ENCODE results near the gene NXN.
"Not testable (repeated sequence)": the region's sequence is repeated elsewhere in the genome, so short reads cannot be mapped to it uniquely, and the experiment has no call there.

NXN gene

DNA sequence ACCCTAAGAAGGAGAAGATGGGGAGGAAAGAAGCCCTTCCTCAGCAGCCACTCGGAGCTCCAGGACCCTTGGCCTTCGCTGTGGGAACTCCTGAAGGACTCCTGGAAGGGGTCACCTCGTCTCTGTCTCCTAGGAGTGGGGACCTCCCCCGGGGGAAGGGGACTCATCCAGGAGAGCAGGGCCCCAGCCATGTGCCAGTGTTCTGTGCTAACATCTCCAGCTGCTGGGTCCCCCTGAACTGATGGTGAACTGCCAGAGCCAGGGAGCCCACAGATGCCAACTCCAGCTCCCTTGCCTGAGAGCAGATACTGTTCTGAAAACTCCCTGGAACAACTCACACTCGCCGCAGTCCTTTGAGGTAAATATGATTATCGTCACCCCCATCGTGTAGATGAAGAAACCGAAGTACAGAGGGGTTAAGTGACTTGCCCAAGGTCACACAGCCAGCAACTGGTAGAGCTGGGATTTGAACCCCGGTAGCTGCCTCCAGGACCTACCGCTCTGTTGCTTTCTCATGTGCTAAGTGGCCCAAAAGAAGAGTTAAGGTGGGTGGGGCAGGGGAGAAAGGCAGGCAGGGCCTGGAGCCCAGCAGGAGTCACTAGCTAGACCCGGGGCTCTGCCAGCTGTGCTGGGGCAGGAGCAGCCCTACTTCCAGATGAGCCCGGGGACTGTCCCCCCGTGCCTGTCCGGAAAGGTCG, 27.9 kb upstream of the NXN start:
- no peak for DNase-seq (ENCODE audit: low spot score)

DNA sequence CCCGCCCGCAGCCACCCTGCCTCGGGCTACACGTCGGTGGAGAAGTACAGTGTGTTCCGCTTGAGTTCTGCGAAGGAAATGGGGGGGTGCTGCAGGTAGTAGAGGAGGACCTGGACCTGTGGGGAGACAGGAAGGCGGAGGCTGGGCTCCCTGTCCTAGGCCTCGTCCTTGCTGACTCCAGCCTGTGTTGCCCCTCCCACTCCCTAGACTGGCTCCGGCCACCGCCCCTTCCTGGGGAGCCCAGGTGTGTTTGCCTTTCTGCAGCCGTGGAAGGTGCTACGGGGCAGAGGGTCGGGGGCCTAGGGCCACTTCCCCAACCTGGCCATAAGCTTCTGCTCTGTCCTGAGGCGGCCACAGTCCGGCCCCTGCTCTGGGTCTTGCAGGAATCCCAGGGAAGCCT, 26.5 kb upstream of the NXN start:
- DNase-seq (ENCODE audit: low spot score) = no peak

DNA sequence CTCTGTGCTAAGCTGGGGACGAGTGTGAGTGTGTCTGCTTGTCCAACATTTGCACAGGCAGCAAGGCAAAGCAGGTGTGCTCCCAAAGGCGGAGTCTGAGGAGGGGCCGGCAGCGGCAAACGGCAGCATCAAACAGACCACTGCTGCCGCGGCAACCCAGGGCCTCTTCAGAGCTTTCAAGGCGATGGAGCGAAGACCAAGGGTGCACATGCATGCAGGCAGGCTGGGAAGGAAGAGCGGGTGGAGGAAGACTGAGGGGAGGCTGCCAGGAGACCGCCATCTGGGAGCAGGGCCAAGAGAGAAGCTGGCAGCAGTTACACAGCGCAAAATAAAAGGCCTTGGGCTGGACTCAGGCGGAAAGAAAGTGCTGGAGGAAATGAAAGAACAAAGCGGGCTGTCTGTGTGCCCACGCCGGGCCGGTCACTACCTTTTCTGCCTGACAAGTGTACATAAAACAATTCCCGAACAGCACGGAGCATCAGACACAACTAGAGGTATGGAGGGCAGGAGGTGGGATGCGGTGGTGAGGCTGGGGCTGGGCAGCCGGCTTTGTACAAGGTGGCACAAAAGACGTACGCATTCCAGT, 25.9 kb upstream of the NXN start:
- no peak for DNase-seq (ENCODE audit: low spot score)

DNA sequence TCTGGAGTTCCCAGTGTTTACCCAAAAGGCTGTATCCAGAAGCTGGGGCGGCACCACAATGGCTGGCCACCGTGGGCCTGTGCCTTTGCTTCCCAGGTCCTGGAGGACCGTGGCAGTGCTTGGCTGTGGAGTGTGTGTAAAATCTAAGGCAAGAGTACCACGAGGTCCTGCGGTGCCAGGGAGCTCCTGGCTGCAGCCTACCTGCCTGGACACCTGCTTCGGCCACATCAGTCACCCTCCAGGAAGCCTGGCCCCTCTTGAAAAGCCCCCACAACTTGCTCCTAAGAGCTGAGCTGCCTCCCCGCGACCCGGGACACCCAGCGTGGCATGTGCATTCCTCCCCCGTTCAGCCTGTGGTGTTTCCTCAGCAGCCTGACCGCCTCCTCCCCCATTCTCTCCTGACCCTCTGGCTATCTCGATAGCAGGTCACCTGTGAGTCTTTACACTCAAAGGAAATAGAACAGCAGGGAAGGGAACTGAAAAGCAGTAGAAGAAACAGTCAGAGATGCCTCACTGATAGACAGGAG, 25.3 kb upstream of the NXN start:
- DNase-seq (ENCODE audit: low spot score) = no peak

DNA sequence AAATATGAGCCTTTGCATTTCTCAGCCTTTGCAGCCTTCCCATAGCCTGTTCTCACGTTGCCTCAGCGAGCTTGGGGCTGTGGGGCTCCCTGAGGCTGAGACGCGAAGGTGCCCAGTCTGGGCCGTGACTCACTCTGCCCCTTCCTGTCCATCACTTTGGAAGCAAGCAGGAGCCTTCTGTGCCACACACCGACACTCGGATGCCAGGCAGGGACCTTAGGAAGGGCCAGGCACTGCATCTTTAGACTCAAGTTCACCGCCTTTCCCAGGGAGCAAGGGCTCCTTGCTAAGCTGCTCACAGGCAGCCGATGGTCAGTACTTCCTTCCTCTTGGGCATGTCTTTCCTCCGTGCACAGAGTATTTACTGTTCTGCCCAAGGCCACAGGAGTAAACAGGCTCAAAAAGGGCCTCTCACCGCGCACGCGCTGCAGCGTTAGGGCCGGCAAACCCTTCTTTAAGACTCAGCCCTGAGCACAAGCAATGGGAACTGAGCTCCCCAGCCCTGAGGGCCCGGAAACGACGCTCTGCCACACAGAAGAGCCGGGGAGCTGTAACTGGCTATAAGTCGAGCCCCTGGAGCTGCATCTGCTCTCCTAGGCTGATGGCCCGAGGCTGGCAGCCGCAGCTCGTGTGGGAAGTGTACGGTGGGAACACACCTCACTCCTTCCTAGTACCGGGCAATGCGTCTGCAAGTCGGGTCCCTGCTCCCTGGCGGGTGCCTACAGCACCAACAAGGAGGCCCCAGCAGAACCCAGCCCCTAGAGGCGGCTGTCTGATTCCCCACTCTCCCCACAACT, 24.6 kb upstream of the NXN start:
- DNase-seq (ENCODE audit: low spot score) = no peak

DNA sequence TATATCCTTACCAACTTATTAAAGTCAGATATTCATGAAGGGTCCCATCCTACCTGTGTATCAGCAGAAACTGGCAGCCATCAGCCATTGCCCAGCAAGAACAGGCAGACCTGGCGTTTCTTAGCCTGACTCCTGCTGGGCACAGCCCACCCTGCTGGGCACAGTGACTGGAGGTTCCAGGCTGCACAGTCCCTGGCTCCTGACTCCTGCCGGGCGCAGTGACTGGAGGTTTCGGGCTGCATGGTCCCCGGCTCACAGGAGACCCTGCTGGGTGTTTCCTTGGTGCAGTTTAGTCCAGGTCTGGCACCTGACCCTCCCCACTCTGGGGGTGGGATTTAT, 24.0 kb upstream of the NXN start:
- no peak for DNase-seq (ENCODE audit: low spot score)

DNA sequence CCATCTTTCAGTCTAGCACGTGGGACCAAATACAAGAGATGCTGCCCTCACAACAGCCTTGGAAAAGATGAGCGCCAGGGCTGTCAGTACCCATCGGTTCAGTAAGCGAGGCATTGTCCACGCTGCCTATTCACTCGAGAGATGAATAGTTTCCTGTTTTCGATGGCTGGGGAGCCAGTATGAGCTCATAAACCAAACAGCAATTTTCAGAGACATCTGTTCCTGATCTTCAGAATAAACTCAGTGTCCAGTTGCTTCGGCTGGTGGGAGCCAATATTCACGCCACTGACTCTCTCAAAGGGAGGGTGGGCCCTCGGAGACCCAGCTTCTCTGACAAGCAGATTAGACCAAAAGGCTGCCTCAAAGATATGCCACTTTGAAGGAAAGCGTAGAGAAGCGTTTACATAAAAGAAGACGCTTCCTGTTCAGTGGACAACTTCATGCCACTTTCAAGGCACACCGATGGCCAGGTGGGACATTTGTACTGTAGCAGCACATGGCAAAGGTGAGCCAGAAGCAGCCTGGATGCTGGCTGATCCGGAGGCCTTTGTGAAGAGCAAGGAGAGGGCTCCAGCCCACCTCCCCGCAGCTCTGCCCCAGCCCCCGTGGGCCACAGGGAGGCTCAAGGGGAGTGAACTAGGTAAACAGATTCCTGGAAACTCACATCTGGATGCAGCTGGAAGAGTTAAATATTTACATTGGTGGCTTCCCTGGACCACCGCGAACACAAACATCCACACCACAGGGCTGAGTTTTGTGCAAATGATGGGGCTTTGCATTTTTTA, 23.4 kb upstream of the NXN start:
- DNase-seq (ENCODE audit: low spot score) = no peak

DNA sequence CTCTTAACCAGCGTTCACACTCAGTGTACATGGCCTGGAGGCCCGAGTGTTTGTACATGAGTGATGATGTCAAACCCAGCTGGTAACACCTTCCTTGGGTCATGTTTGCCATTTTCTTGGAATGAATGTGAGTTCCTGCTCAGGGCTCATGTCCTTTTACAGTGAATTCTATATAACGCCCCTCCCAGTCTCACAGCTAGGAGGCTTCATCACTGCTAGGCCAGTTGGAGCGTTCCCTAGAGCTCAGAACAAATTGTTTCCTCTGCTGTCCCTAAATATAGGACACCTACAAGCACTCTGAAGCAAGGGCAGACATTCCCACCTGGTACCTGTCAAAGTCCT, 22.8 kb upstream of the NXN start:
- DNase-seq (ENCODE audit: low spot score) = no peak

DNA sequence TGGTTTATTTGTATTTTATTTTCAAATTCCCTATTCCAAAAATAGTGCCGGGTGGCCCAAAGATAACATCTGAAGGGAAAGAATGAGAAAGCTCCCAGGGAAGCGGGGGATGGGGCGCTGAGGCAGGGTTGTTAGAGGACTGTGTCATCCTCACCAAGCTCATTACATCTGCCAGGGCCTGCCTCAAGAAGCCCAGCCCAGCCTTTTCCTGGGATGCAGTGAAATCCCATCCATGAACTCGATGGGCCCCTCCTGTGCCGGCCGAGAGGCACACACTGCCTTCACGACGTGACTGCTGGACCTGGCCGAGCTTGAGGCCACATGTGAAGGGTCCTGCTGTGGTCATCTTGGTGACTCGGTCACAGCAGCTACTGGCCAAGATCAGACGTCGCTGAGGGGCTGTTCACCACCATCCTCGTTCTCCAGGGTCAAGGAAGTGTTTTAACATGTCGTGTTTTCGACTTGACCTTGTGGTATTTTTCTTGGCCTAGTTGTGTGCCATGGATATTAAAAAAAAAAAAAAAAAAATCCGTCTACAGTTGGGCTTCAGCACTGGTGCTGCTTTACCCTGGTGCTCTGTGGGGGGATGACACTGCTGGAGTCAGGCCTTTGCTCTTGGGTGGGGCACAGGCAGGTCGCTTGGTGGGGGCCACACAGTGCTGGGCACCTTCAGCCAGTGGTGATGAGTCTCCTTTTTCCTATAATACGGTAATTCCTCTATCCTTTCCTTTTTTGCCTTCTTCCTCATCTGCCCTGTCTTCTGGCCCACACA, 22.2 kb upstream of the NXN start:
- DNase-seq (ENCODE audit: low spot score) = no peak

DNA sequence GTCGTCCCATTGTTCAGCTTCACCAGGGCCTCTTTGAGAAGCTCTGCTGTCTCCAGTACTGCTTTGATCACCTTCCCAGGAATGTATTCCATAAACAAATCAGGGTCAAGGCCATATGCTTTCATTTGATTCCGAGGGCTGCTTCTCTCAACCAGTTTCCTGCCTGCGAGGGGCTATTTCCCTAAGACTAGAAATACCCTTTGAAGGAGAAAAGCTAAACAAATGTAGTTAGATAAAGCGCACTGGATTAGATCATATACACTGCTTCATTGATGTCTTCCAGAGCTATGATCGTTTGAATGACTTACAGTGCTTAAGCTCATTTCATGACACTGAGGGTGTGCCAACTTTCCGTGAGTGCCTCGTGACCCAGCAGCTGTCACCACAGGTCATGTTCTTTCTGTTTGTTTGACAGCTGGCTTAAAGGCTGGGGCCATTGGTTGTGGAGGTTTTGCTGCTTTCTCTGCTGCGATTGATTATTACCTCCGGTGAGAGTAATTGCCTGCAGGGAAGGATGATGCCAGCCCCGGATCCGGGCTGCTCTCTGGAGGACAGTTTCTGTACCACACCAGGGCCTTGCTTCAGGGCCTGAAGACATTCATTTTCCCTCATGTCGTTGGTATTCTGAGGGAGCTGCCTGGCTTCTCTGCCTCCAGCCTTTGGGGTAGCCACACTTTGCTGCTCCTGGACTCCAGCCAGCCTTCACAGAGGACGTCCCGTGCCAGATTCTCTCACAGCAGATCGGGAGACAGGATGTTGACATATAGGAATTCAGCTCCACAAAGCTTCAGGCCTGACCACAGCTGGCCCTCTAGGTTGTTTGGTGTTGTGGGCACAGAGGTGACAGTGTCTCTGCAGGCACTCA, 21.3 kb upstream of the NXN start:
- DNase-seq (ENCODE audit: low spot score) = no peak

DNA sequence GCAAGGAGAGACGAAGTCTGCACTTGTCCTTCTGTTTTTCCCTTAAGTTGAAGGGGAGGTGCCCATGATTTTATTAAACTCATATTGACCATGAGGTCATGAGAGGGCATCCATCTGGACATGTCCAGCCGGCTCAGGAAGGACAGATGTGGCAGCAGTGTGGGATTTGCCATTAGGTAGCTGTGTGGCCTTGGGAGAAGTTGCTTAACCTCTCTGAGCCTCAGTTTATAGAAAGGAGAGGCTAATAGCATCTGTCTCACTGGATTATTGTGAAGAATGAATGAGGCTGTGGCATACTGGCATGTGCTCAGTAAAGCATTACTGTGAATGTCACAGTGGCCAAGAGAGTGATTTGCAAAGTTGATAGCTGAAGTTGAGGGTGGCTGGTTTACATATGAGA, 18.5 kb upstream of the NXN start:
- no peak for DNase-seq (ENCODE audit: low spot score)

DNA sequence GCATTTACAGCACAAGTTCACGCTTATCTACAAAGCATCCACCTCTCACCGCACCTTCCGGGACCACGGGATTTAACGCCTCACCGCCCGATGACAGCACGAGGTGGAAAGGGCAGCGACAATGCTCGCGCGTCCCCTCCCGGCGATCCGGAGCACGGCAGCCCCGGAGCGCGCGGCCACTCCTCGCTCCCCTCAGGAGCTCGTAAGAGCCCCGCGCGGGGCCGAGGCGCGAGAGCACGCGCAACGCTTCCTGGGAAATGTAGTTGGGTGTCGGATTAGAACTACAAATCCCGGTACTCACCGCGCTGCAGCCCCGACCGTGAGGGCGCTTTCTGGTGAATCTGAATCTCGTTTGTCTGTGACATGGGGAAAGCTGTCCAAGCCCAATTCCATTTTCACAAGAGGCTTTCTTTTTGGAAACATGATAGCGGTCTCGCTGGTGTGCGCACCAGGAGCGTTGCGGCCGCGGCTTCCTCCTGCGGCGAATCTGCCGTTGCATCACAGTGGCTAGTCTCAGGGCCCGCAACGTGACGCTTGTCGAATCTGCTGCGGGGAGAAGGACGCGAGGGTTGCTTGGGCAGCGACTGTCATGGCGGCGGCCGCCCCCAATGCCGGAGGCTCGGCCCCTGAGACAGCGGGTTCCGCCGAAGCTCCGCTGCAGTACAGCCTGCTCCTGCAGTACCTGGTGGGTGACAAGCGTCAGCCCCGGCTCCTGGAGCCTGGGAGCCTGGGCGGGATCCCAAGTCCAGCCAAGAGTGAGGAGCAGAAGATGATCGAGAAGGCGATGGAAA, 17.2 kb upstream of the NXN start, which contains the start of gene TIMM22:
Gene TIMM22, plus strand, starts transcription at position 576 of the 791 bp plus-strand sequence. Its CDS starts 14 bp downstream, at position 590.
- DNase-seq (ENCODE audit: low spot score) = peak; percentile 99

DNA sequence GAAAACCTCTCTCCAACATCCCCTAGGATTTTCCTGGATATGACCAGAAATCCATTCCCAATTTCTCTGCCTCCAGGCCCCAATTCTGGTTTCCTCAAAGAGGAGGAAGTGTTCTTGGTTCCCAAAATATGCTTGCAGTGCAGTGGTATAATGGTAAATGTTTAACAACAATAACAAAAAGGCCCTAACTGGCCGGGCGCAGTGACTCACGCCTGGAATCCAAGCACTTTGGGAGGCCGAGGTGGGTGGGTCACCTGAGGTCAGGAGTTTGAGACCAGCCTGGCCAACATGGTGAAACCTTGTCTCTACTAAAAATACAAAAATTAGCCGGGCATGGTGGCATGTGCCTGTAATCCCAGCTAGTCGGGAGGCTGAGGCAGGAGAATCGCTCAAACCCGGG, 15.7 kb upstream of the NXN start:
- DNase-seq (ENCODE audit: low spot score) = not testable (repeated sequence)

DNA sequence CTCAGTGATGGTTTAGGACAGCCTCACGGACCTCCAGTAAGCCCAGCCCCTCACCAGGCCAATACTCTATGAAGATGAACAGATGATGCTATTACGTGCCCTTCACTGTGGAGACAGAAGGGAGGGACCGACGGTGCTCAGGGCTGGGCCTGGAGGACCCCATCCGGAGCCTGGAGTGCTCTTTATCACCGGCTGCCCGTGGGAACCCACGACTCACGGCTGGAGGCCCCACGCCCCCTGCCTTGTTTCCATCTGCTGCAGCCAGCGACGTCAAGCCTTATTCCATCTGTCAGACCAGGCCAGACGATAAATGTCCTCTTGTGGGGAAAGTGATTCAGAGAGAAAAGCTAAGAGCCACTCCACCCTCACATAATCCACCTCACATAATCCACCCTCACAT, 13.4 kb upstream of the NXN start:
- no peak for DNase-seq (ENCODE audit: low spot score)

DNA sequence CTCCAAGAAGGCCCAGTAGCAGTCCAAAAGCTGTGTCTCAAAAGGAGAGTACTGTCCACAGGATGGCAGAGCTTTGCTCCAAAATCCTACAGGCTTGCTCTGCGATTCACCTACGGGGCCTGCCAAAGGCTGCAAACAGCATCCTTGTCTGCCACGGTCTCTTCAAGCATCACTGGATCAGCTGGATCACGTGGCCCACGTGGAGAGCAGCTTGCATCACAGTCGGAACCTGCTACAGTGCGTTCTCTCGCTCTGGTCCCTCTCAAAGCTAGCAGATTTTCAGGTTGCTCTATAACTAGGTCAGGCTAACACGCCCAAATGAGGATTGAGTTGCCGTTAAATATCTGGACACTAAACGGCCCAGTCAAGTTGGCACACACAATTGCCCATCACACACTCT, 9.0 kb upstream of the NXN start:
- DNase-seq (ENCODE audit: low spot score) = no peak

DNA sequence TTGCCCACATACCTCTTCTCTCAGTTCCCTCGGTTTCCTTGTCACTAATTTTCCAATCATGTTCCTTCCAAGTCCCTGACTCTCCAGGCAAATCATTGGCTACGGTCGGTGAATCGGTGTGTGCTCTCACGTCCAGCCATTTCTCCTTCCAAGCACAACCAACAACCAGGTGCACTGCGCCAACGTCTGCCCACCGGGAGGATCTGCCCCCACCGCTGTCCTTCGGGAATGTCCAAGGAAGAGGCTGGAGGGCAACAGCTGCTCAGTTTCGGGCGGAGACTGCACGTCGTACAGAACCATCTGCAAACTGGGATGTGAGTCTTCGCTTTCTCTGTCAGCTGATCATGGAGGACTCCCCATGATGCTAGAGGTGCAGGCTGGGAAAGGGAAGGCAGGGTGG, 8.4 kb upstream of the NXN start:
- no peak for DNase-seq (ENCODE audit: low spot score)

DNA sequence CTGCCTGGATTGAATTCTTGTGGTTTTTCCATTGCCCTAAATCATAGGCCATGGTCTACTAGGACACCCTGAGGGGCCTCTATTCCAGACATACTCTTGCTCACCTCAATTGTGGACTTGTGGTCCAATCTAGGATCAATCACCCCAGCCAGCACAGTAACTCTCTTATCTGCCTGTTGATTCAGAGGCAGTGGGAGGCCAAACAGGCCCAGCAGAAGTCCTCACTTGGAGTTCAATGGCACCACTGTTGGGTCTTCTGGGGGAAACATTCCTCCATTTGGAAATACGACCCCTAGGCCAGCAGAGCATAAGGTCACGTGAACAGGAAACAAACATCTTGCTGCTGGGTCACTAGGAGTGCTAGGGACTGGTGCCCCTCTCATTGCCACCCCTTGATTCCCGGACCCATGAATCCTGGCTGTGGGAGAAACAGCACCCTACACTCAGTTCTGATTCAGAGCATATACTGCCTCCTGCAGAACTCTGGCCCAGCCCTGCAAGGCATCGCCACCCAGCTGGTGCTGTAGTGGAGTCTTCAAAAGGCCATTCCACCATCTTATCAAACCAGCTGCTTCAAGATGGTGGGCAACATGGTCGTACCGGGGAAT, 6.8 kb upstream of the NXN start:
- DNase-seq (ENCODE audit: low spot score) = no peak

DNA sequence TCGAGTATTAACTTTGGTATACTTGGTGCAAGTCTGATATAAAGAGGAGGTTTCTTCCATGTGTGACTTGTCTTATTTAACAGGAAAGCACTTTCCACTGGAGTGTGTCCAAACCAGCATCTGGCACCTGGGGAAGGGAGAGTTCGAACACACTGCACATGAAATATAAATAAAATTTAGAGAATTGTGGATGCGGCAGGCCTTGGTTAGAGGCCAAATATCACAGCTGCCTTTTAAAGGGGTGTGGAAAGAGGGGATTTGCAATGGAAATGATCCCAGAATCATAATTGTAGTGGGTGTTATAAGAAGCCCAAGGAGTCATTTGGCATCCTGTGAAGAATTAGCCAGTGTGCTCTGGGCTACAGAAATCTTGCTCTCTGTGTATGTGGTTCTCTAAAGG, 4.3 kb upstream of the NXN start:
- no peak for DNase-seq (ENCODE audit: low spot score)

DNA sequence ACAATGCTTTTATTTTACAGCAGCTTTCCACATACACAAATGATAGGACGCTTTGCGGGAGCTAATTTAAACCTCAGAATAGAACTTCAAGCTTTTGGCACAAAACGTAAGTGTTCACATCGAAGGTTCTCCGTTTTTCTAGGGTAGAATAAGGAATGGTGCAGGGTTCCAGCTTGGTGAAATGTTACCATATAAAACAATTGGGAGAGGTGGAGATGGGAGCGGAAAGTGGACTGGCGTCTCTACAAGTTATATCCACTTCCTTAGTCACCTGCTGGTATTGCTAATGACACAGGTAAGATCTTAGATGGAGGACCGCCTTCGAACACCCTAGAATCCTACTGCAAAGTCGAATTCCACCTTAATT, 1.7 kb upstream of the NXN start:
- DNase-seq (ENCODE audit: low spot score) = no peak
